Heart right ventricle (tissue), 16 donors: ENCODE data around the gene PFKFB2. TPM values are rescaled to one million over a fixed set of nuclear protein-coding genes. Genes with fewer than 3 reads are reported as not detected.
A peak's percentile ranks its signal among the peaks of the same experiment; 100 is the strongest.

Experiments
- ATAC-seq, 8 donors: fragments of 200-7000 bp; cut with Tn5 transposase; one replicate each; pipeline ENCODE4 v1.9.1; 2020; ENCODE audit warnings: mild to moderate bottlenecking in 8 of 8, moderate library complexity in 8 of 8, moderate number of reproducible peaks in 1 of 8
- DNase-seq, 2 donors: peaks; one replicate each; pipeline ENCODE4 v3.0.0-alpha.2; 2020
- H3K27ac ChIP-seq, 10 donors: fragments of 200-600 bp; sonication (generic) in 2 of 10; one replicate each; pipeline versions ENCODE4 v1.5.0 to v1.8.0; 2020 to 2022; ENCODE audit warnings: mild to moderate bottlenecking in 3 of 10
- H3K27me3 ChIP-seq, 7 donors: fragments of 200-600 bp; one replicate each; pipeline ENCODE4 v1.8.0; 2021 to 2022; ENCODE audit warnings: mild to moderate bottlenecking in 2 of 7
- H3K36me3 ChIP-seq, 9 donors: fragments of 200-600 bp; sonication (generic) in 1 of 9; one replicate each; pipeline versions ENCODE4 v1.5.0 to v1.8.0; 2020 to 2022; ENCODE audit warnings: mild to moderate bottlenecking in 2 of 9
- H3K4me1 ChIP-seq, 9 donors: fragments of 200-600 bp; sonication (generic) in 1 of 9; one replicate each; pipeline versions ENCODE4 v1.5.0 to v1.8.0; 2020 to 2022; ENCODE audit warnings: mild to moderate bottlenecking in 4 of 9
- H3K4me3 ChIP-seq, 10 donors: fragments of 200-600 bp; sonication (generic) in 2 of 10; one replicate each; pipeline versions ENCODE4 v1.5.0 to v1.8.0; 2020 to 2022; ENCODE audit warnings: mild to moderate bottlenecking in 7 of 10, moderate library complexity in 2 of 10
- H3K9me3 ChIP-seq, 11 donors: fragments of 200-600 bp in 10 of 11; sonication (generic) in 2 of 11; one replicate each; pipeline versions ENCODE4 v1.5.0 to v1.8.0; 2013 to 2022; ENCODE audit warnings: mild to moderate bottlenecking in 2 of 11, control low read depth in 1 of 11, moderate library complexity in 1 of 11
- WGBS, 2 donors: extraction: QIAGEN DNeasy Blood & Tissue Kit; methylation state at CpG; one replicate each; pipeline ENCODE4 v1.1.7; 2013; ENCODE audit warnings: inconsistent platforms in 1 of 2; 5-methylcytosine and 5-hydroxymethylcytosine counted together
- intact Hi-C, 10 donors: fragments of 100-400 bp; cut with DNase I; formaldehyde crosslinking; loops; one replicate each; pipeline versions ENCODE4 v1.11.1 to v1.14.2; 2022
- polyA plus RNA-seq, 2 donors: library from polyadenylated mRNA; stranded (reverse); fragments of 200-250 nt; gene quantifications; one replicate each; pipeline ENCODE4 v1.2.3, GENCODE V29; 2013
- total RNA-seq, 10 donors: library from RNA; stranded (reverse); fragmentation: NEBNext Ultra II Directional in 3 of 10; extraction: Animal tissue kit (Norgen Biotek cat#: 25700) in 3 of 10; gene quantifications; one replicate each; pipeline versions ENCODE4 v1.2.1 to v1.2.4, GENCODE V29; 2021 to 2023
- TF ChIP-seq, protein P1 (sequence below), 9 donors: fragments of 200-600 bp; sonication (generic) in 2 of 9; IDR thresholded peaks; one replicate each; pipeline versions ENCODE4 v1.5.0 to v1.8.0; 2021 to 2022; ENCODE audit warnings: antibody characterized with exemption in 9 of 9, mild to moderate bottlenecking in 5 of 9, moderate library complexity in 1 of 9
- donor health status: Arrhythmogenic right ventricular cardiomyopathy.
- donor health status: ischemic (EF 13 %, LVEDD 7.1; RV severe dilation, severe dysfunction).
- donor health status: healthy with polysubstance abuse.
- donor health status: DM: no; HTN: yes; CAD: no.
- donor health status: DM: no; HTN: no; CAD: no.
- donor health status: ischemic (EF 25% LVEDD 6.9; RV normal size, moderate dysfunction).
- donor health status: ischemic (EF 25% LVEDD 5.7; RV mildly dilated, moderate dysfunction).
- donor health status: healthy.
- donor health status: DM: yes; HTN: yes; CAD: no.
- donor health status: Ischemic cardiomyopathy.
- donor health status: ischemic (EF 35%, LVEDD 5.7; RV mildly dilated, moderate dysfunction).
- donor health status: nonischemic (EF 11% LVEDD 7.7; RV severe dilation, severe dysfunction).
- donor health status: DM: yes; HTN: yes; CAD: no.
- donor health status: PGD.
- donor health status: ischemic (EF 29% LVEDD 5.4; RV normal size, mild dysfunction).
- donor health status: nonischemic (EF 23%, LVEDD 6.1; RV moderate dilation, normal function).

Gene PFKFB2
- total and polyA plus RNA-seq, 12 donors = 5.2 to 161 (median 69.2) TPM

DNA sequence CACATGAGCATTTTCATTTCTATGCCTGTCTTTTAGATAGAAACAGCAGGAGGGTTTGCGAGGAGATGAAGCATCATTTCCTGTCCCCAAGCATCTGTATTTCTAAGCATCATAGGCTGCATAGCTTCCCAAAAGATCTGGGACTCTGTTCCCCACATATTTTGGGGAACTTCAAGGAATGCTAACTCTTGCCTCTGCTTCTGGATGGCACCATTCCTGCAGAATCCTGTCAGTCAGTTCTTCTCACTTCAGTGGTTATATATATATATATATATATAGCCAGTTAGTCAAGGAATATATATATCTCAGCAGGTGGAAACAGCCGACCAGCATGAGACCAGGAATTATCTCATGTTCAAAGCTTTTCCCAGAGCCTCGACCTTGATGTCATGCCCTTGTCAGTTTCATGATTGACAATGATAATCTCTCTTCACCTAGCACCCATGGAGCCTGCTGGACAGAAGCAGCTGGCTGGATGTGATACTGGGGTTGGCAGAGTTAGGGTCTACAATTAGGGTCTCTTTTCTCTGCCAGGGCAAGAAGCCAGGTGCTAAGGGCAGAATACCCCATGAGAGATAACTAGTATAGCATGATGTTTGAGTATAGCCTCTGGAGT is 2.4 kb downstream of the PFKFB2 start:
- Histone ChIP-seq H3K27ac (peak overlapping the region; percentile 3 to 94 (median 93)), H3K4me3 (peak overlapping the region in 6 of 10 donors; percentile 5 to 77 (median 13)), H3K27me3 (no peaks in the 10 kb centered on the region), H3K4me1 (peaks cover 9 to 81% (median 39%) of the 10 kb centered on the region in 9 donors), H3K9me3 (no peaks in the 10 kb centered on the region), H3K36me3 (peaks cover 0 to 21% (median 0%) of the 10 kb centered on the region in 9 donors)
- intact Hi-C loops = no loop called here
- DNase-seq = no peak
- 27 to 54% methylated on average over 3 of the region's 3 CpGs for WGBS, 2 donors
- TF ChIP-seq, protein P1, sequence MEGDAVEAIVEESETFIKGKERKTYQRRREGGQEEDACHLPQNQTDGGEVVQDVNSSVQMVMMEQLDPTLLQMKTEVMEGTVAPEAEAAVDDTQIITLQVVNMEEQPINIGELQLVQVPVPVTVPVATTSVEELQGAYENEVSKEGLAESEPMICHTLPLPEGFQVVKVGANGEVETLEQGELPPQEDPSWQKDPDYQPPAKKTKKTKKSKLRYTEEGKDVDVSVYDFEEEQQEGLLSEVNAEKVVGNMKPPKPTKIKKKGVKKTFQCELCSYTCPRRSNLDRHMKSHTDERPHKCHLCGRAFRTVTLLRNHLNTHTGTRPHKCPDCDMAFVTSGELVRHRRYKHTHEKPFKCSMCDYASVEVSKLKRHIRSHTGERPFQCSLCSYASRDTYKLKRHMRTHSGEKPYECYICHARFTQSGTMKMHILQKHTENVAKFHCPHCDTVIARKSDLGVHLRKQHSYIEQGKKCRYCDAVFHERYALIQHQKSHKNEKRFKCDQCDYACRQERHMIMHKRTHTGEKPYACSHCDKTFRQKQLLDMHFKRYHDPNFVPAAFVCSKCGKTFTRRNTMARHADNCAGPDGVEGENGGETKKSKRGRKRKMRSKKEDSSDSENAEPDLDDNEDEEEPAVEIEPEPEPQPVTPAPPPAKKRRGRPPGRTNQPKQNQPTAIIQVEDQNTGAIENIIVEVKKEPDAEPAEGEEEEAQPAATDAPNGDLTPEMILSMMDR (IDR thresholded peaks at IDR 0.05) = no peak
- ATAC-seq = peak in 1 of 8 donors; percentile 6

GRCh38 chr1:207056673-207057072 is 3.6 kb downstream of the PFKFB2 start:
- DNase-seq (no peak), ATAC-seq (no peak)
- TF ChIP-seq, protein P1 (IDR thresholded peaks at IDR 0.05) = no peak
- 72 to 73% methylated on average over 6 of the region's 6 CpGs for WGBS, 2 donors
- Histone ChIP-seq H3K9me3 (no peaks in the 10 kb centered on the region), H3K36me3 (peaks cover 0 to 29% (median 0%) of the 10 kb centered on the region in 9 donors), H3K4me1 (peaks cover 8 to 77% (median 33%) of the 10 kb centered on the region in 9 donors), H3K27me3 (no peaks in the 10 kb centered on the region), H3K27ac (peak overlapping the region in 8 of 10 donors; percentile 4 to 94 (median 93)), H3K4me3 (peak overlapping the region in 7 of 10 donors; percentile 1 to 23 (median 8))
- intact Hi-C loops = no loop called here

- intact Hi-C loops = no loop called here
- ATAC-seq (peak in 5 of 8 donors; percentile 36 to 64 (median 54)), DNase-seq (peak in 1 of 2 donors; percentile 37)
- Histone ChIP-seq H3K27me3 (no peaks in the 10 kb centered on the region), H3K4me3 (no peak overlapping the region), H3K9me3 (no peaks in the 10 kb centered on the region), H3K36me3 (peaks cover 0 to 45% (median 13%) of the 10 kb centered on the region in 9 donors), H3K4me1 (peaks cover 5 to 70% (median 24%) of the 10 kb centered on the region in 9 donors), H3K27ac (peak overlapping the region; percentile 24 to 93 (median 56))
- TF ChIP-seq, protein P1 (IDR thresholded peaks at IDR 0.05) = no peak
- 61 to 76% methylated on average over 4 of the region's 4 CpGs for WGBS, 2 donors
Measured at GRCh38 chr1:207058252-207058651, 5.2 kb downstream of the PFKFB2 start.

- Histone ChIP-seq H3K27ac (peak overlapping the region; percentile 20 to 93 (median 54)), H3K4me3 (no peak overlapping the region), H3K36me3 (peaks cover 0 to 52% (median 13%) of the 10 kb centered on the region in 9 donors), H3K9me3 (no peaks in the 10 kb centered on the region), H3K27me3 (no peaks in the 10 kb centered on the region), H3K4me1 (peaks cover 5 to 71% (median 27%) of the 10 kb centered on the region in 9 donors)
- WGBS, 2 donors = 73 to 82% methylated on average over 6 of the region's 6 CpGs
- TF ChIP-seq, protein P1 (IDR thresholded peaks at IDR 0.05) = no peak
- no peak for DNase-seq
- intact Hi-C loops = no loop called here
- peak in 3 of 8 donors; percentile 12 to 63 (median 29) for ATAC-seq
Measured at GRCh38 chr1:207058878-207059867, 6.1 kb downstream of the PFKFB2 start.
